Right ventricle myocardium inferior (tissue), 1 donor: ENCODE measurements around the gene EPB41L2. TPM values are rescaled to one million over a fixed set of nuclear protein-coding genes. Genes with fewer than 3 reads are reported as not detected.

Source experiments
- ATAC-seq: fragments of 200-7000 bp; cut with Tn5 transposase; one replicate; pipeline ENCODE4 v1.9.1; 2020; ENCODE audit warnings: mild to moderate bottlenecking, moderate library complexity
- DNase-seq: peaks from one replicate; pipeline ENCODE4 v3.0.0; 2021; ENCODE audit errors: missing footprints
- intact Hi-C: fragments of 100-400 bp; cut with DNase I; formaldehyde crosslinking; loops from one replicate; pipeline ENCODE4 v1.11.0; 2022
- total RNA-seq: library from RNA; stranded (reverse); fragmentation: NEBNext Ultra II Directional; extraction: Animal tissue kit (Norgen Biotek cat#: 25700); gene quantifications from one replicate; pipeline ENCODE4 v1.2.1, GENCODE V29; 2021
- donor health status: DM: no; HTN: yes; CAD: no; lungs with severe emphysema.

EPB41L2 gene
- total RNA-seq, 1 donor from 2014 or later, result 97.2 TPM

- DNase-seq (no peak), ATAC-seq (no peak)
- intact Hi-C loops, result loop anchor here (10.0 kb wide), 1 partner anchor 50 kb away; no protein-coding TSS in a partner anchor
These were observed 2.2 kb upstream of the EPB41L2 start for GRCh38 chr6:131065112-131065823.

DNA sequence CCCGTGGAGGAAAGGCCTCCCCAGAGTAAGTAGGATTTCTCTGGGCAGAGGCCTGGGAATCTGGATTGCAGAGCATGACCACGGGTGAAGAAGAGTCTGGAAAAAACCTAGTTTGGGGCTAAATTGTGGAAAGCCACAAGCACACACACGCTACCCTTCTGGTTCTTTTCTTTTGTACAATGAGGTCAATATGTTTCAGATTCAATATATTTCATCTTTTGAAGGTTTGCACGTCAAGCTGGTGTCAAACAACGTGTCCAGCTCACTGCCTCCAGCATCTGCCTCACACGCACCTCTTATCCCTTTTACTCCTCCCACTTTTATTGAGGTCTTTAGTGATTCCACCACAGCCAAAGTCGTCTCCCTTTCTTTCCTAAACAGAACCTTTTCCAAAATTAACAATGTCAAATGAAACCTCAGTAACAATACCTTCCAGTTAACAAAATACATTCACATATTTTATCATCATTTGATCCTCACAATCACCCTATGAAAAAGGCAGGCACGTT, 773 bp upstream of the EPB41L2 start:
- intact Hi-C loops, result loop anchor here (2.0 to 10.0 kb wide), 4 partner anchors 51 to 179 kb away; no protein-coding TSS in a partner anchor
- ATAC-seq, result no peak
- no peak for DNase-seq

DNA sequence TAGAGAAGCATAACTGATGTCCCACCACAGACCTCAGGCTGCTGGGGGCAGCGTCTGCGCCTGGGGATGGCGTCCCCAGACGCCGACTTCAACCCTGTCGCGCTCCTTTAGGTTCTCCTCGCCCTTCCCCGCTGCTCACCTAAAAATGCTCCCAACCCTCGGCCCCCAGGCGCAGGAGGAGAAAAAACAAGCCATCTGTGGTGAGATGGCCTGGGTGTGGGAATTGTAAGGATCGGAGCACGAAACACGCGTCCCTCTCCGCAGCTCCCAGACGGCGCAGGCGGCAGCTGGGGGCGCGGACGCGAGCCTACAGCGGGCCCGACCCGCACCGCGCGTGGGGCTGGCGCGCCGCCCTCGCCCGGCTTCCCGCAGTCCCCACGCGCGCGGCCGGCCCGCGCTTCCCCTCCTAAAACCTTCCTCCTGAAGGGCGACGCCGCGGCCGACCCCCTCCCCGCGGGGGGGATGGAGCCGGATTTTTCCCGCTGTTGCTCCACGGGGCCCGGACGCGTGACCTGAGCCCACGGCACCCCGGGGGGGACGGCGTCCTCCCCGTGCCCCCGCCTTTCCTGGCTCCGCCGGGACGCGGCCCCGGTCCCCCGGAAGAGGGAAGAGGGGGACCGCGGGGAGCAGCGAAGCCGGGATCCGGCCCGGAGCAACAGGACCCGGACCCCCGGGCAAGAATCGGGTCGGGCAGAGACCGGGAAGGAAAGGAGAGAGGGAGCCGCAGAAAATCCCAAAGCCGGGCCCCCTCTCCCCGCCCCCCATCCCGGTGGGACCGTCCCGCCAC, 611 bp downstream of the EPB41L2 start:
- intact Hi-C loops, result loop anchor here (2.0 to 10.0 kb wide), 4 partner anchors 52 to 178 kb away; no protein-coding TSS in a partner anchor
- peak; percentile 30 for ATAC-seq

GRCh38 chr6:131061751-131062119, 1.3 kb downstream of the EPB41L2 start:
- ATAC-seq (no peak), DNase-seq (no peak)
- intact Hi-C loops, result loop anchor here (2.0 to 10.0 kb wide), 4 partner anchors 53 to 177 kb away; no protein-coding TSS in a partner anchor

More for the DNA sequence above, 611 bp downstream of the EPB41L2 start:
- DNase-seq, result peak; percentile 73

DNA sequence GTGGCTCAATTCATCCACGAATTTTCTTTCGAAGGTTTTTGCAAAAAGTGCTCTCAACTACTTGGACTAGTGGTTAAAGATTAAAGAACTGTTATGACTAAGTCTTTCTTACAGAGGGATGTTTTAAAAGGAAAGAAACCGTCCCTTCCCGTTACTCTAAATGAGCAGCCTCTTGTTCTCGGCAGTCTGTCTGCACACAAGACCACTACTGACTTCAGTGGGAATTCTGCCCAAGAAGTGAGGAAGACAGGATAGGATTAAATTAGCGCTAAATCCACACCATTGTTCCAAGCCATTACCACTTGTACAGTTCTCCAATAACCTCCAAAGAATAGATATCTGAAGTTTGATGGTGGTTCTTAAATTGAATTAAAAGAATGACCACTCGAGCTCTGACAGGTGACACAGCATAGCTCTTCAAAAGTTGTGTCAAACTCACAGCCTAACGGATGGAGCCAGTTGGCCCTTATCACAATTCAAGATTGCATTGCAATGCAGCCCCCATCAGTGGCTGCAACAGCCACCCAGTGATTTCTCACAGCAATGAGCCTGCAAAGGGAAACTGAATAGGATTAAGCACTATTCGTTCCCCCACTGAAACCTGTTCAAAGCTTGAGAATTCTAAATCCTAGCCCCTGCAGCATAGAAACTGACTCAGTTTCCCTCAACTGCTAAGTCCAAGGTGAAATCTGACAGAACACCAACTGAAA, 1.8 kb downstream of the EPB41L2 start:
- DNase-seq (no peak), ATAC-seq (no peak)
- intact Hi-C loops, result loop anchor here (5.0 to 10.0 kb wide), 3 partner anchors 54 to 94 kb away; no protein-coding TSS in a partner anchor

- ATAC-seq (no peak), DNase-seq (no peak)
- intact Hi-C loops, result loop anchor here (5.0 to 10.0 kb wide), 3 partner anchors 54 to 93 kb away; no protein-coding TSS in a partner anchor
These were observed 2.7 kb downstream of the EPB41L2 start for GRCh38 chr6:131060311-131060710.

DNA sequence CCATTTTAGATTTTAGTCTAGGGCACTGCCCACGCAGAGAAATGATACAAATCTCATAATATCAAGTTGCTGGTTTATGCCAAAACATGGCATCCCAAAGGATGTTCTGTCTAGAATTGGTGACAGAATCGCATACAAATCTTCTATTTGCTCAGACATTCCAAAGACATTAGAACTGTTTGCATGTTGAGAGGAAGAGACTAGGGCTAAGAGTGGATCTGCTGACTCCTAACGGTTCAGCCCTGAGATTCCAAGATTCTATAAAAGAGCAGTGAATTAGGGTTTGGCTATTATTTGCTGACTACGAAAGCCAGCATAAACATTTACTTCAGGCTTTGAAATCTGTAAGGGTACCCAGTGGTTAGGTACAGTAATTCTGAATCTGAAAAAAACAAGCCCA, 3.6 kb downstream of the EPB41L2 start:
- intact Hi-C loops, result no loop called here
- ATAC-seq (no peak), DNase-seq (no peak)

DNA sequence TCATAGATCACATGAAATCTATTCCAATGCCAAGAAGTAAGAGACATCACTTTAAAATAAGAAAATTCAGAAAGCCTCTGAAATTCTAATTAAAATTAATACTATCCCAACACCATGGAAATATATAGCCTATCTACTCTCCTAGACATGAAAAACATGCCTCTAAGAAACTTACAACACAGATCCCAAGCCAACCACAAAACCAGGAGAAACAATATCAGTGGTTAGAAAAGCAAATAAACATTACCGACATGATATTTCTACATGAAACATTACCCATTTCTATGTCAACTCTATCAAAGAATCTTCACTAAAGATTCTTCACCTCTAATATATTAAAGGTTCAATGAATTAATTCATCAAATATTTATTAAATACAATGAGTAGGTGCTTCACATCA, 4.8 kb downstream of the EPB41L2 start:
- intact Hi-C loops, result no loop called here
- ATAC-seq (no peak), DNase-seq (no peak)

DNA sequence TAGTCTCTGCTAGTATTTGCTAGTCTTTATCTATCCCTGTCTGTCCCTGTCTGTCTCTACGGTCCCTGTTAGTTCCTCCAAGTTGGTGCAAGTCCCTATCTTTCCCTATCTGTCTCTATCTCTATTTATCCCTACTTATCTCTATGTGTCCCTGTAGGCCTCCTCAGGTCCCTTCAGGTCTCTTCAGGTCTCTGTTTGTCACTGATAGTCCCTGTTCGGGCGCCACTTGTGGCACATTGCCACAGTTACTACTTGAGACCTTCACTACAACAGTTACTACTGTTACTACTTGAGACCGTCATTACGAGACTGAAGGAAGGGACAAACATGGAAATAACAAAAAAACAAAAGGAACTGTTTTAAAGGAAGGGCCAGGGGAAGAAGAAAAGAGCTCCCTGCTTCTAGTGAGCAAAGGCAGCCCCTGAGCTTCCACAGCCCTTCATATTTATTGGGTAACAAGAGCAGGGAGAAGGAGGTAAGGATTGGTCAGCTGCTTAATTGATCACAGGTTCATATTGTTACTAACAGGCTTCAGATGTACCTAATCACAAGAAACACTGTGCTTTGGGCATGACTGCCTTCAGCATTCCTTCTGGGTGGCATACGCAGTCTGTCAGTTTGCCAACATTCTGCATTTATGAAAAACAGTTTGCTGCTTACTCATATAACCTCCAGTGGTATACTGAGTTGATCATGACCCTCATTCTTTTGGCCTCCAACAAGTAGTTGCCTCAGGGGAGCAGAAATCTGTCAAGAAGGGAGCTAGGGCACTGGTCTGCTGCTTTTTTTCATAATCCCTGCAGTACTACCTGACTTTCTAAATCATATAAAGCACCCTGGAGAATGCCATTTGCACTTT, 8.4 kb downstream of the EPB41L2 start:
- intact Hi-C loops, result no loop called here
- ATAC-seq (no peak), DNase-seq (no peak)

DNA sequence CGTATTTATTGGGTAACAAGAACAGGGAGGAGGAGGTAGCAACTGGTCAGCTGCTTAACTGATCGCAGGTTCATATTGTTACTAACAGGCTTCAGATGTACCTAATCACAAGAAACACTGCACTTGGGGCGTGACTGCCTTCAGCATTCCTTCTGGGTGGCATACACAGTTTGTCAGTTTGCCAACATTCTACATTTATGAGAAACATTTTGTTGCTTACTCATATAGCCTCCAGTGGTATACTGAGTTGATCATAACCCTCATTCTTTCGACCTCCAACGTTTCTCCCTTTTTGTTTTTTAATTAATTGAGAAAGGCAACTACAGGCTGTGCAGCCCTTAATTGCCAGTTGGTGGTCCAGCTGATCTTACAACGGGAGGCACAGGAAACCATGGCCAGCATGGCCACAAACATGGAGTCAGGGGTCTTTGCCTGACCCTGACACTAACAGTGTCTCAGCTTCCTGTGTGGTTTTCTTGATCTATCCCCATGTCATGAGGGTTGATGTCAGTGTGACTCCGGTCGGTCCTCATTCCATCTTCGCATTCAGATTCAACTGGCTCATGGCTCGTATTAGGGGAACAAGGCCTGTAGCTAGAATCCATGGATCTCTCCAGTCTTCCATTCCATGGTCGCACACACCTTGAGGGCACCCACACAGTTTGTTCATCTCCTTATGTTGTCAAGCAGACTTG, 9.4 kb downstream of the EPB41L2 start:
- intact Hi-C loops, result no loop called here
- ATAC-seq, result no peak
- DNase-seq, result no peak

DNA sequence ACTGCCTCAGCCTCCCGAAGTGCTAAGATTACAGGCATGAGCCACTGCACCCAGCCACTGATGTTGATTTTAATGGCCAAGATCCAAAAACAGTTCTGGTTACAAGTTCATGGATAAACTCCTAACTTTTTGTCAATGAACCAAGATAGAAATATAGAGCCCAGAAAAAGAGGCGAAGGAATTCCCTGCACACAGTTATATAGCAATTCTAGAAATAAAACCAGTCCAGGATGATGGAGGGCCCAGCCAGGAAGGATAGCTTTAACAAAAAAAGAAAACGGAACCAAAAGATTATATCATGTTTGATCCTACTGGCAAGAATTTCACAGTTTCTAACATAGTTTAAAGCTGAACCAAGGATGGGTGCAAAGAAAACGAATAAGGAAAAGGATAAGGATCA, 10.9 kb downstream of the EPB41L2 start:
- ATAC-seq, result no peak
- no peak for DNase-seq
- intact Hi-C loops, result no loop called here

DNA sequence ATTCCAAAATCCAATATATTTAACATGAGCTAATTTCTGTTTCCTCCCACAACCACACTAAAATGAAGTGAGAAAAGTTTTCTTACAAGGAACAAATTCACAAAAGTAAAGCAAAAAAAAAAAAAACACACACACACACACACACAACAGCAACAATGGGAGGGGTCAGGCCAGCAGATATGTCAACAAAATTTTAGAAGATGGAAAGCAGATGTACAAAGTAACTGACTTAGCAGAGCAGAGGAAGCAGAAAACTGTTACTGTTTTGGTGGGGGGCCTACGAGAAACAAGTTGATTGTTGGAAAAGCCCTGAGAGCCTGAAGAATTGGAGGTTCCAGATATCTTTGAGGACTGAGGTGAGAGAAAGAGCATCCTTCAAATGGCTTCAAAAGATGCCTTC, 11.7 kb downstream of the EPB41L2 start:
- DNase-seq (no peak), ATAC-seq (no peak)
- intact Hi-C loops, result no loop called here

- ATAC-seq (peak; percentile 48), DNase-seq (no peak)
- intact Hi-C loops, result no loop called here
These were observed 13.4 kb downstream of the EPB41L2 start for GRCh38 chr6:131049608-131050007.

GRCh38 chr6:131048933-131049515, 14.0 kb downstream of the EPB41L2 start:
- ATAC-seq, result no peak
- intact Hi-C loops, result no loop called here

DNA sequence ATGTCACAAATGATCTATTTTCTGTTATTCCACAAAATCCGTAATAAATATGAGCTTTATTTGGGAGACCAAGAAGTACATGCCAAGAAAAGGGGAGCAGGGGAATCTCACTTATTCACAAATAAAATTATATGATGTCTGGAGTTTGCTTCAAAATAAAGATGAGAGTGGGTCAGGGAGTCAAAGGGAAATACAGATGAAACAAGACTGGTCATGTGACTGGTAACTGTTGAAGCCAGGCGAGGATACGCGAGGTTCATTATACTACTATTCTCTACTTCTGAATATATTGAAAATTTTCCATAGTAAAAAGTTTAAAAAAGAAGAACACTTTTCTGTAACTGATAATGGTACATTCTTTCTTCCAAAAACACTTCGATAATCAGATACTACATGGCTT, 14.6 kb downstream of the EPB41L2 start:
- ATAC-seq (no peak), DNase-seq (no peak)
- intact Hi-C loops, result no loop called here

More at GRCh38 chr6:131048933-131049515, 14.0 kb downstream of the EPB41L2 start:
- no peak for DNase-seq

DNA sequence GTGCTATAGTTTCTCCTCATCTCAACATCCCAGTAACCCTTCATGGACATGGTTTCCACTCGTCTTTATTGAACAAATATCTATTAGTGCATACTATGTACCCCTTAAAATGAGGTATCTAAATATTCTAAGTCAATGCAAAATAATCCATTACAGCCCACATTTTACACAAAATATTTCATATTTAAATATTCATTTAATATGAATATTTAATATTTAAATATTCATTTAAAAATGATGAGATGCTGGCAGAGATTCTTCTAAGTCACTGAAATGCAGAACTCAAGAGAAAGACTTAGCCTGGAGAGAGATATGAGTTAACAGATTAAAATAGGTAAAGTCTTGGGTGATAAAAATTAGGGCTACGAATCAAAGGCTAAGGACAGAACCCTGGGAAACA, 17.9 kb downstream of the EPB41L2 start:
- DNase-seq (no peak), ATAC-seq (no peak)
- intact Hi-C loops, result no loop called here

DNA sequence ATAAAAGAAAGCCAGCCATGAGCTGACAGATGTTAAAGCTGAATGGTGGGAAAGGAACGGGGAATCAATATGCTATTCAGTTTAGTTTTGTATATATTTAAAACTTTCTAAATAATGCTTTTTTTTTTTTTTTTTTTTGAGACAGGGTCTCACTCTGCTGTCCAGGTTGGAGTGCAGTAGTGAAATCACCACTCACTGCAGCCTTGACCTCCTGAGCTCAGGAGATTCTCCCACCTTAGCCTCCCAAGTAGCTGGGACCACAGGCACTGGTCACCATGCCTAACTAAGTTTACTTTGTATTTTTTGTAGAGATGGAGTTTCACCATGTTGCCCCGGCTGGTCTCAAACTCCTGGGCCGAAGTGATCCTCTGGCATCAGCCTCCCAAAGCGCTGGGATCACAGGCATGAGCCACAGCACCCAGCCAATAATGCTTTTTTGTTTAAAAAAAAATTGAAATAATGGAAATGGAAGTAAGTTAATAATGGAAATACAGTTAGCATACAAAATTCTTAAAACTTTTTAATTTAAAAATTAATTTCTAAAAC, 19.1 kb downstream of the EPB41L2 start:
- no peak for ATAC-seq
- intact Hi-C loops, result no loop called here
- peak; percentile 67 for DNase-seq
